ENCODE data around the gene CCDC38. TPM values are rescaled to one million over a fixed set of nuclear protein-coding genes. Genes with fewer than 3 reads are reported as not detected.

The CCDC38 gene
- total and polyA plus RNA-seq, 9 of the 15 experiments (the other 6 are each of a cell fraction or from before 2014, with no cell fraction given) = not detected

- peak; percentile 36; the same call in 2 of the 3 replicates for ATAC-seq
- Histone ChIP-seq H3K9ac (ENCODE audit: insufficient read depth in 1 of 2, low read depth in 2 of 2, low read length in 2 of 2) (no peak overlapping the region), H3K9me3 (replicated peaks; ENCODE audit: control insufficient read depth, insufficient read depth, low read depth, low read length) (no peaks in the 10 kb centered on the region), H3K79me2 (ENCODE audit: control insufficient read depth, insufficient read depth, low read length) (no peaks in the 10 kb centered on the region), H3K27ac (ENCODE audit: extremely low read depth, low read depth, low read length) (no peak overlapping the region), H3K27me3 (ENCODE audit: control insufficient read depth in 2 of 2, insufficient read depth in 2 of 2, low read length in 2 of 2) (no peaks in the 10 kb centered on the region), H2AFZ (ENCODE audit: low read depth, low read length) (no peak overlapping the region), H3K4me2 (ENCODE audit: insufficient read depth, low read length) (no peak overlapping the region), H3K4me1 (replicated peaks in 1 of 2; ENCODE audit: control insufficient read depth in 2 of 2, insufficient read depth in 2 of 2, low read length in 2 of 2) (peaks cover 0 to 6% of the 10 kb centered on the region in 2 experiments; a peak in 2 of 5 replicates), H3K9me1 (ENCODE audit: control insufficient read depth, insufficient read depth, low read length) (no peaks in the 10 kb centered on the region), H3K36me3 (ENCODE audit: control insufficient read depth, insufficient read depth, low read length) (peaks cover 15% of the 10 kb centered on the region; the same call in 1 of the 3 replicates), H4K20me1 (replicated peaks; ENCODE audit: control insufficient read depth, insufficient read depth, low read length) (no peaks in the 10 kb centered on the region), H3K4me3 (no peak overlapping the region)
- in situ Hi-C loops (cut with MboI) = no loop called here
- POLR2A ChIA-PET = interaction anchor here (1.4 to 2.0 kb wide), 2 partner anchors 9 to 14 kb away, joined by 6 to 7 read pairs; no protein-coding TSS in a partner anchor
- whole genome bisulfite sequencing (ENCODE audit: insufficient coverage, low coverage, missing lambda C conversion rate) = 71% methylated on average over 4 of the region's 4 CpGs
- no peak for FAIRE-seq
- BruUV-seq (replicated peaks) = no TSS peak
- intact Hi-C loops (cut with micrococcal nuclease) = no loop called here
- CTCF ChIA-PET (ENCODE audit: low intra/inter-chr PET ratio) = no interaction called here
- DNase-seq (ENCODE audit: extremely low read depth in 1 of 4, low spot score in 3 of 4) = no peak
- TF ChIP-seq ZNF282 (CRISPR knock-in tag; IDR thresholded peaks at IDR 0.05) = no peak
- TF ChIP-seq KAT8 (IDR thresholded peaks at IDR 0.05; ENCODE audit: low read depth) = no peak
- TF ChIP-seq RBM39 (optimal IDR thresholded peaks at IDR 0.05; ENCODE audit: low read depth, low read length) = no peak
- no peak for TF ChIP-seq PHB2 (IDR thresholded peaks at IDR 0.05; ENCODE audit: low read depth)
- TF ChIP-seq ETS1 (conservative IDR thresholded peaks at IDR 0.05; ENCODE audit: control insufficient read depth, low read depth, low read length) = no peak
- no peak for TF ChIP-seq ARNT (IDR thresholded peaks at IDR 0.05)
- no peak for TF ChIP-seq CUX1 (CRISPR knock-in tag; IDR thresholded peaks at IDR 0.05)
- no peak for TF ChIP-seq RCOR1 (IDR thresholded peaks at IDR 0.05; ENCODE audit: borderline replicate concordance in 1 of 2, low read depth in 2 of 2, low read length in 2 of 2)
- TF ChIP-seq THRB (CRISPR knock-in tag; conservative IDR thresholded peaks at IDR 0.05) = no peak
These were observed 68.0 kb downstream of the CCDC38 start for GRCh38 chr12:95874452-95874851.
